GM03348 (cell line): ENCODE data around the gene PHAF1.

Experiments
- DNase-seq: peaks from one replicate; pipeline ENCODE4 v3.0.0; 2012; ENCODE audit warnings: low spot score

The PHAF1 gene

GRCh38 chr16:67109407-67110135 is at the start of gene PHAF1:
PHAF1 (plus strand) TSS chr16:67109941; CDS start chr16:67110176, 235 bp downstream.
- peak; percentile 100 for DNase-seq

DNA sequence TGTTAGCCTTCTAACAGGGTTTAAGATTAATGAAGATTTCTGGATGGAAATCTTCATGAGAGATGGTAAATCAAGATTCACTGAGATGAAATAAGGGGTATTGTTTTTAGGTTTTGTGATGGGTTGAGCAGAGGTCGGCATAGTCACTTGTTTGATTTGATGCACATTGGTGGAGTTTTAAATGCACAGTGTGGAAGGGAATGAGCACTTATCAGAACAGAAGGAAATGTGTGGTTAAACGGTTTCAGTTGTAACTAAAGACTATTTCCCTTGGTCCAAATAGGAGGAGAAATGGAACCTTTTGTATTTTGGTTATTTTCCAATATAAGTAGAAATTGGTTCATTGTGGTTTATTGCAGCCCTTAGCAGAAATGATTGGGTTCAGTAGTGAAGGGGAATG is 46.7 kb upstream of the PHAF1 start:
- no peak for DNase-seq

- DNase-seq = no peak
Measured at GRCh38 chr16:67068212-67068753, 41.5 kb upstream of the PHAF1 start.

GRCh38 chr16:67071476-67072048 is 38.2 kb upstream of the PHAF1 start:
- DNase-seq = no peak

- DNase-seq = no peak
Measured at GRCh38 chr16:67075331-67075730, 34.4 kb upstream of the PHAF1 start.

DNA sequence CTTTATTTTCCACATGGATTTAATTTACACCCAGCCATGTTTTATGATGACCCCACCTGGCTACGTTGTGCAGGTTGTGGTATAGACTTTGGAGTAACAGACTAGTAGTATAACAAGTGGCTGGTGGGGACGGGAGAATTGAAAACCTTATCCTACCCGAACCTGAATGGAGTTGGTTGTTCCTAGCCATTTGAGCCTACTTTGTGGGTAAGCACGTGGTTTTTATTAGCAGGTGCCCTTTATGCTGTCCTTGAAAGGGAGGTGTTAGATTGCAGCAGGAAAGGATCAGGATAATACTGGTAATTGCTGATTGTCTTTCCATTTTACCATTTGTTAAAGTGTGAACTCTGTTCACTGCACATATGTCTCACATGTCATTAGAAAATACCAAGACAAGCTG is 31.9 kb upstream of the PHAF1 start:
- no peak for DNase-seq

DNA sequence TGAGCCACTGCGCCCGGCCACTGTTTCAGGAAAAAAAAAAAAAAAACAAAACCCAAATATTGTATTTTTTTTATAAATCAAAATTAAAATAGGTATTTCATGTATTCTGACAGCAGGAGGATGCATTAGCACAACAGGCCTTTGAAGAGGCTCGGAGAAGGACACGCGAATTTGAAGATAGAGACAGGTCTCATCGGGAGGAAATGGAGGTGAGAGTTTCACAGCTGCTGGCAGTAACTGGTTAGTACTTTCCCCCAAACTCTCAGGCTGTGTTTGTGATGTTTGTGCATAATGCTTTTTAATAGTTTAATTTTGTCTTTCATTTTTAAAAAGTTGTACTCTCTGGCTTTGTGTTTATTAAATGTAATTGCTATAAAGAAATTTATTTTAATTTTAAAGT is 27.6 kb upstream of the PHAF1 start:
- no peak for DNase-seq

- no peak for DNase-seq
Measured at GRCh38 chr16:67082891-67083290, 26.9 kb upstream of the PHAF1 start.

- no peak for DNase-seq
Measured at GRCh38 chr16:67084345-67085028, 25.3 kb upstream of the PHAF1 start.

GRCh38 chr16:67086822-67087221 is 22.9 kb upstream of the PHAF1 start:
- DNase-seq = no peak

GRCh38 chr16:67087291-67087690 is 22.4 kb upstream of the PHAF1 start:
- no peak for DNase-seq

DNA sequence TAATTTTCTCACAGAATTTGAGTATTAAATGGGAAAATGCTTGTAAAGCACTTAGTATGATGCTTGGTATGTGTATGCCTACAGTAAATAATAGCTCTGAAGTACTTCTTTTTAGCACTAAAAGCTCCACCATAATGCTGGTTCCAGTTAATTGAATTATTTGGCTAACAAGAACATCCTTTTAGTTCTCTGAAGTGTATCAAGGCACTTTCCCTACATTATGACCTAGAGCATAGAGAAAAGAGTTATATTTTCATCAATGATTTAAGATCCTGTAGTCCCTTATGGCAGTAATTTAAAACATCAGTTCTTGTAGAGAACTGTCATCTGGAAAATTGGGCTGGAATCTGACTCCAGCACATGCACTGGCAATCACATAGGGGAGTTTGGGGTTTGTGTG is 21.9 kb upstream of the PHAF1 start:
- no peak for DNase-seq

- no peak for DNase-seq
Measured at GRCh38 chr16:67088551-67088950, 21.2 kb upstream of the PHAF1 start.

- no peak for DNase-seq
Measured at GRCh38 chr16:67089101-67089500, 20.6 kb upstream of the PHAF1 start.

- DNase-seq = peak; percentile 68
Measured at GRCh38 chr16:67091906-67092566, 17.7 kb upstream of the PHAF1 start.

DNA sequence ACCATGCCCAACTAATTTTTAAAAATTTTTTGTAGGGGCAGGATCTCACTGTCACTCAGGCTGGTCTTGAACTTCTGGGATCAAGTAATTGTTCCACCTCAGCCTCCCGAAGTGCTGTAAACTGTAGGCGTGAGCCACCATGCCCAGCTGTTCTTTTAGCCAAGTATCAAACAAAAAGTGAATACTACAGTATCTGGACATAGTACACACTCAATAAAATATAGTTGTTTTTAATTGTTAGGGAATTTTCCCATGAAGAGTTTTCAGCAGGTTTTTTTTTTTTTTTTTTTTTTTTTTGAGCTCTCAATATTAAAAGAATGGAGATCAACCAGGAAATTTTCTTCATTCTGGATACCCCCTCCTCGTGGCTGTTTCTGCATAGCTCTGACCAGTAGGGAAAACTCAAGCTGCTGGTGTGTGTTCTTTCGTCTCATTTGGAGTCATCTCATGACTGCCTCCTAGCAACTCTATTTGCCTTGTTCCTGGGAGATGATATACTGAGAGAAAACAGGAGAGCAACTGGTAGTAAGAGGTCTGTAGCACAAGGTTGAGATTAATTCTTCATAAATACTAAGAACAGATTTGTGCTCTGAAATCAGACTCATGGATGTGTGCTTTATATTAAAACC is 16.5 kb upstream of the PHAF1 start:
- no peak for DNase-seq

DNA sequence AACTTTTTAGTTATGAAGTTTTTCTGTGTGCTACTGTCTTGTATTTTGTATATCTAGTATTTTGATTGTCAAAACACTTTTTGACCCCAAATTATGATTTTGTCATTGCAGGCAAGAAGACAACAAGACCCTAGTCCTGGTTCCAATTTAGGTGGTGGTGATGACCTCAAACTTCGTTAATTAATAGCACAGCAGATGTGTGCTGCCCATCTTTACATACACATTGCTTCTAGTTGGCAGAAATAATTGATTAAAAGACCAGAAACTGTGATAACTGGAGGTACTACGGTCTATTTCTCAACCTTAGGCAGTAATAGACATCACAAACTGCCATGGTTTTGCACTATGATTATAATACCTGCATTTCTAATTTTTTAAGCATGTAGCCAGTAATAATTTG is 11.1 kb upstream of the PHAF1 start:
- no peak for DNase-seq

DNA sequence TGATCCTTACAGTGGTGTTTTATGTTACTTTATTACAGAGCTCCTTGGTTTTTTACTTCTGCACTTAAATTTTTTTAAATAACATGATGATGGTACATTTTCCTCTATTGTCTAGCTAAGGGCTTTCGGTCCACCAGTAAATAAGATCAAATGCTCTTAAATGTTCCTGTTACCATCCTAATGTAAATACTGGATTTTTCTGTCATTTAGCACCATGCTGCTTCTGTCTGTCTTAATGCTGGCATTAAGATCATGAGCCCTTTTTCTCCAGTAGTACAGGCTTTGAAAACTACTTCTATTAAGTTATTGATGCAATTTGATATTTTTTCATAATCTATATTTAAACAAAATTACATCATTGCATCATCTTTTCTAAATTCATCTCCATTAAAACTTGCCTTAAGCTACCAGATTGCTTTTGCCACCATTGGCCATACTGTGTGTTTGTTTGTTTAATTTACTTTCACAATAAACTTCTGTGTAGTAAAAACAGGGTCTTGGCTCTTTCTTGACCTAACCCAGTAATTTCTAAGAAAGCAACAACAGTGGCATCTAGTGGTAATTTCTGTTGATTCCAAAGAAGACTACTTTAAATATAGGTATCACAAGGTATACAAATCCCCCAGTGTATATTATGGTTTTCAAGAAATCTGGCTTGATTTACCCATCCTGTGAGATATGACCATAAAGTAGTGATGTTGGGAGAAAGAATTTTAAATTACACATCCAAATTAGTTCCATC is 9.0 kb upstream of the PHAF1 start:
- peak; percentile 20 for DNase-seq

GRCh38 chr16:67101311-67102082 is 8.2 kb upstream of the PHAF1 start:
- peak; percentile 49 for DNase-seq

- no peak for DNase-seq
Measured at GRCh38 chr16:67104061-67104460, 5.7 kb upstream of the PHAF1 start.

DNA sequence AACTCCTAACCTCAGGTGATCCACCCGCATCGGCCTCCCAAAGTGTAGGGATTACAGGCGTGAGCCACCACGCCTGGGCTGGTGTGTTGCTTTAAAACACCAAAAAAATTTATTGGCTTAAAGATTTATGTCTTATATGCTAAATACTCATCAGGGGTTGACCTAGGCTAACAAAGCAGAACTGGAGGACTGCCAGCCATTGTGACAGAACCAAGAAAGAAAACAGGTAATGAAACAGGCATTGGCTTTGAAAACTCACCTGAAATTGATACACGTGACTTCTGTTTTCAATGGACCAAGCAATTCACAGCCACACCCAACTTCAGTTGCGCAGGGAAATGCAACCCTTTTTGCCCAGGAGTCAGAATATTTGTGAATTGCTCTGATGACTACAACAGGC is 4.9 kb upstream of the PHAF1 start:
- no peak for DNase-seq
